Measurements from ENCODE around the gene OR5L1. TPM values are rescaled to one million over a fixed set of nuclear protein-coding genes. Genes with fewer than 3 reads are reported as not detected.

OR5L1 gene
- not detected for total RNA-seq

GRCh38 chr11:55811067-55811466, at the start of gene OR5L1:
Gene OR5L1, plus strand, starts transcription at chr11:55811367. Its CDS starts 100 bp downstream, at chr11:55811467.
- DNase-seq (ENCODE audit: low spot score), result no peak

GRCh38 chr11:55773138-55773537, 38.0 kb upstream of the OR5L1 start, which contains the start of gene OR5D13:
Gene OR5D13, plus strand, starts transcription at chr11:55773438. Its CDS starts 0 bp downstream, at chr11:55773438.
- DNase-seq (ENCODE audit: low spot score), result no peak

- no peak for DNase-seq (ENCODE audit: low spot score)
These were observed 19.6 kb upstream of the OR5L1 start for GRCh38 chr11:55791606-55792005.

GRCh38 chr11:55793321-55793720, 17.8 kb upstream of the OR5L1 start:
- no peak for DNase-seq (ENCODE audit: low spot score)

- DNase-seq (ENCODE audit: low spot score), result no peak
These were observed 15.9 kb upstream of the OR5L1 start, which contains the start of gene OR5D14 for GRCh38 chr11:55795256-55795655. Gene OR5D14, plus strand, starts transcription at chr11:55795556. Its CDS starts 0 bp downstream, at chr11:55795556.

- no peak for DNase-seq (ENCODE audit: low spot score)
These were observed 4.9 kb upstream of the OR5L1 start for GRCh38 chr11:55806248-55806647.

- no peak for DNase-seq (ENCODE audit: low spot score)
These were observed 8.2 kb downstream of the OR5L1 start, which contains the start of gene OR5D18 for GRCh38 chr11:55819330-55819729. Gene OR5D18, plus strand, starts transcription at chr11:55819630. Its CDS starts 0 bp downstream, at chr11:55819630.

- DNase-seq (ENCODE audit: low spot score), result no peak
These were observed 15.8 kb downstream of the OR5L1 start, which contains the start of gene OR5L2 for GRCh38 chr11:55826919-55827318. Gene OR5L2, plus strand, starts transcription at chr11:55827219. Its CDS starts 0 bp downstream, at chr11:55827219.

- no peak for DNase-seq (ENCODE audit: low spot score)
These were observed 27.3 kb downstream of the OR5L1 start, which contains the start of gene OR5D16 for GRCh38 chr11:55838452-55838851. Gene OR5D16, plus strand, starts transcription at chr11:55838752. Its CDS starts 0 bp downstream, at chr11:55838752.

GRCh38 chr11:55847453-55847852, 36.3 kb downstream of the OR5L1 start:
- no peak for DNase-seq (ENCODE audit: low spot score)

- DNase-seq (ENCODE audit: low spot score), result no peak
These were observed 37.9 kb downstream of the OR5L1 start for GRCh38 chr11:55849037-55849436.

- DNase-seq (ENCODE audit: low spot score), result no peak
These were observed 41.0 kb downstream of the OR5L1 start for GRCh38 chr11:55852141-55852540.

- DNase-seq (ENCODE audit: low spot score), result no peak
These were observed 43.5 kb downstream of the OR5L1 start for GRCh38 chr11:55854704-55855103.

Other genes with a start within 250 kb of the OR5L1 start
- not detected for gene OR4C16, start 239.2 kb upstream of the OR5L1 start, total RNA-seq
- not detected for gene OR4C11, start 203.7 kb upstream of the OR5L1 start, total RNA-seq
- gene OR4P4, start 176.3 kb upstream of the OR5L1 start, total RNA-seq, result not detected
- gene OR4S2, start 163.0 kb upstream of the OR5L1 start, total RNA-seq, result not detected
- not detected for gene OR4C6, start 149.2 kb upstream of the OR5L1 start, total RNA-seq
- gene OR5D13, start 37.9 kb upstream of the OR5L1 start, total RNA-seq, result not detected
- gene OR5D14, start 15.8 kb upstream of the OR5L1 start, total RNA-seq, result not detected
- not detected for gene OR5D18, start 8.3 kb downstream of the OR5L1 start, total RNA-seq
- not detected for gene OR5L2, start 15.9 kb downstream of the OR5L1 start, total RNA-seq
- not detected for gene OR5D16, start 27.4 kb downstream of the OR5L1 start, total RNA-seq
- gene TRIM51, start 71.9 kb downstream of the OR5L1 start, total RNA-seq, result not detected
- gene OR5W2, start 103.2 kb downstream of the OR5L1 start, total RNA-seq, result not detected
- gene OR5I1, start 125.0 kb downstream of the OR5L1 start, total RNA-seq, result not detected
- gene OR10AG1, start 158.6 kb downstream of the OR5L1 start, total RNA-seq, result not detected
- gene OR5F1, start 183.3 kb downstream of the OR5L1 start, total RNA-seq, result not detected
- gene OR5AS1, start 216.3 kb downstream of the OR5L1 start, total RNA-seq, result not detected

Measured in ureter (tissue), 1 donor.